Heart right ventricle (tissue), 16 donors: ENCODE data around the gene ZNF608. TPM values are rescaled to one million over a fixed set of nuclear protein-coding genes. Genes with fewer than 3 reads are reported as not detected.

Experiments
- ATAC-seq, 8 donors: fragments of 200-7000 bp; cut with Tn5 transposase; one replicate each; pipeline ENCODE4 v1.9.1; 2020; ENCODE audit warnings: mild to moderate bottlenecking in 8 of 8, moderate library complexity in 8 of 8, moderate number of reproducible peaks in 1 of 8
- DNase-seq, 2 donors: peaks; one replicate each; pipeline ENCODE4 v3.0.0-alpha.2; 2020
- H3K27ac ChIP-seq, 10 donors: fragments of 200-600 bp; sonication (generic) in 2 of 10; one replicate each; pipeline versions ENCODE4 v1.5.0 to v1.8.0; 2020 to 2022; ENCODE audit warnings: mild to moderate bottlenecking in 3 of 10
- H3K27me3 ChIP-seq, 7 donors: fragments of 200-600 bp; one replicate each; pipeline ENCODE4 v1.8.0; 2021 to 2022; ENCODE audit warnings: mild to moderate bottlenecking in 2 of 7
- H3K36me3 ChIP-seq, 9 donors: fragments of 200-600 bp; sonication (generic) in 1 of 9; one replicate each; pipeline versions ENCODE4 v1.5.0 to v1.8.0; 2020 to 2022; ENCODE audit warnings: mild to moderate bottlenecking in 2 of 9
- H3K4me1 ChIP-seq, 9 donors: fragments of 200-600 bp; sonication (generic) in 1 of 9; one replicate each; pipeline versions ENCODE4 v1.5.0 to v1.8.0; 2020 to 2022; ENCODE audit warnings: mild to moderate bottlenecking in 4 of 9
- H3K4me3 ChIP-seq, 10 donors: fragments of 200-600 bp; sonication (generic) in 2 of 10; one replicate each; pipeline versions ENCODE4 v1.5.0 to v1.8.0; 2020 to 2022; ENCODE audit warnings: mild to moderate bottlenecking in 7 of 10, moderate library complexity in 2 of 10
- H3K9me3 ChIP-seq, 11 donors: fragments of 200-600 bp in 10 of 11; sonication (generic) in 2 of 11; one replicate each; pipeline versions ENCODE4 v1.5.0 to v1.8.0; 2013 to 2022; ENCODE audit warnings: mild to moderate bottlenecking in 2 of 11, control low read depth in 1 of 11, moderate library complexity in 1 of 11
- WGBS, 2 donors: extraction: QIAGEN DNeasy Blood & Tissue Kit; methylation state at CpG; one replicate each; pipeline ENCODE4 v1.1.7; 2013; ENCODE audit warnings: inconsistent platforms in 1 of 2; 5-methylcytosine and 5-hydroxymethylcytosine counted together
- intact Hi-C, 10 donors: fragments of 100-400 bp; cut with DNase I; formaldehyde crosslinking; loops; one replicate each; pipeline versions ENCODE4 v1.11.1 to v1.14.2; 2022
- polyA plus RNA-seq, 2 donors: library from polyadenylated mRNA; stranded (reverse); fragments of 200-250 nt; gene quantifications; one replicate each; pipeline ENCODE4 v1.2.3, GENCODE V29; 2013
- total RNA-seq, 10 donors: library from RNA; stranded (reverse); fragmentation: NEBNext Ultra II Directional in 3 of 10; extraction: Animal tissue kit (Norgen Biotek cat#: 25700) in 3 of 10; gene quantifications; one replicate each; pipeline versions ENCODE4 v1.2.1 to v1.2.4, GENCODE V29; 2021 to 2023
- TF ChIP-seq, protein P1 (sequence below), 9 donors: fragments of 200-600 bp; sonication (generic) in 2 of 9; IDR thresholded peaks; one replicate each; pipeline versions ENCODE4 v1.5.0 to v1.8.0; 2021 to 2022; ENCODE audit warnings: antibody characterized with exemption in 9 of 9, mild to moderate bottlenecking in 5 of 9, moderate library complexity in 1 of 9
- donor health status: Arrhythmogenic right ventricular cardiomyopathy.
- donor health status: ischemic (EF 13 %, LVEDD 7.1; RV severe dilation, severe dysfunction).
- donor health status: healthy with polysubstance abuse.
- donor health status: DM: no; HTN: yes; CAD: no.
- donor health status: DM: no; HTN: no; CAD: no.
- donor health status: ischemic (EF 25% LVEDD 6.9; RV normal size, moderate dysfunction).
- donor health status: ischemic (EF 25% LVEDD 5.7; RV mildly dilated, moderate dysfunction).
- donor health status: healthy.
- donor health status: DM: yes; HTN: yes; CAD: no.
- donor health status: Ischemic cardiomyopathy.
- donor health status: ischemic (EF 35%, LVEDD 5.7; RV mildly dilated, moderate dysfunction).
- donor health status: nonischemic (EF 11% LVEDD 7.7; RV severe dilation, severe dysfunction).
- donor health status: DM: yes; HTN: yes; CAD: no.
- donor health status: PGD.
- donor health status: ischemic (EF 29% LVEDD 5.4; RV normal size, mild dysfunction).
- donor health status: nonischemic (EF 23%, LVEDD 6.1; RV moderate dilation, normal function).

ZNF608 gene
- total and polyA plus RNA-seq, 12 donors, result 3.3 to 22.9 (median 13.1) TPM

GRCh38 chr5:124782262-124782661 lies 35.8 kb upstream of the ZNF608 start:
- no peak for DNase-seq
- Histone ChIP-seq H3K27ac (no peak overlapping the region), H3K9me3 (peaks cover 0 to 8% (median 0%) of the 10 kb centered on the region in 11 donors), H3K4me3 (no peak overlapping the region), H3K4me1 (no peaks in the 10 kb centered on the region), H3K27me3 (no peaks in the 10 kb centered on the region), H3K36me3 (no peaks in the 10 kb centered on the region)
- 92 to 93% methylated on average over 1 of the region's 1 CpG for WGBS, 2 donors
- intact Hi-C loops, result no loop called here
- TF ChIP-seq, protein P1, sequence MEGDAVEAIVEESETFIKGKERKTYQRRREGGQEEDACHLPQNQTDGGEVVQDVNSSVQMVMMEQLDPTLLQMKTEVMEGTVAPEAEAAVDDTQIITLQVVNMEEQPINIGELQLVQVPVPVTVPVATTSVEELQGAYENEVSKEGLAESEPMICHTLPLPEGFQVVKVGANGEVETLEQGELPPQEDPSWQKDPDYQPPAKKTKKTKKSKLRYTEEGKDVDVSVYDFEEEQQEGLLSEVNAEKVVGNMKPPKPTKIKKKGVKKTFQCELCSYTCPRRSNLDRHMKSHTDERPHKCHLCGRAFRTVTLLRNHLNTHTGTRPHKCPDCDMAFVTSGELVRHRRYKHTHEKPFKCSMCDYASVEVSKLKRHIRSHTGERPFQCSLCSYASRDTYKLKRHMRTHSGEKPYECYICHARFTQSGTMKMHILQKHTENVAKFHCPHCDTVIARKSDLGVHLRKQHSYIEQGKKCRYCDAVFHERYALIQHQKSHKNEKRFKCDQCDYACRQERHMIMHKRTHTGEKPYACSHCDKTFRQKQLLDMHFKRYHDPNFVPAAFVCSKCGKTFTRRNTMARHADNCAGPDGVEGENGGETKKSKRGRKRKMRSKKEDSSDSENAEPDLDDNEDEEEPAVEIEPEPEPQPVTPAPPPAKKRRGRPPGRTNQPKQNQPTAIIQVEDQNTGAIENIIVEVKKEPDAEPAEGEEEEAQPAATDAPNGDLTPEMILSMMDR (IDR thresholded peaks at IDR 0.05), result no peak
- ATAC-seq, result no peak

GRCh38 chr5:124780011-124780410 lies 33.6 kb upstream of the ZNF608 start:
- Histone ChIP-seq H3K4me1 (no peaks in the 10 kb centered on the region), H3K27ac (no peak overlapping the region), H3K36me3 (no peaks in the 10 kb centered on the region), H3K27me3 (no peaks in the 10 kb centered on the region), H3K4me3 (no peak overlapping the region), H3K9me3 (peaks cover 0 to 8% (median 0%) of the 10 kb centered on the region in 11 donors)
- WGBS, 2 donors, result 85 to 87% methylated on average over 4 of the region's 4 CpGs
- TF ChIP-seq, protein P1 (IDR thresholded peaks at IDR 0.05), result no peak
- ATAC-seq (no peak), DNase-seq (no peak)
- intact Hi-C loops, result no loop called here

DNA sequence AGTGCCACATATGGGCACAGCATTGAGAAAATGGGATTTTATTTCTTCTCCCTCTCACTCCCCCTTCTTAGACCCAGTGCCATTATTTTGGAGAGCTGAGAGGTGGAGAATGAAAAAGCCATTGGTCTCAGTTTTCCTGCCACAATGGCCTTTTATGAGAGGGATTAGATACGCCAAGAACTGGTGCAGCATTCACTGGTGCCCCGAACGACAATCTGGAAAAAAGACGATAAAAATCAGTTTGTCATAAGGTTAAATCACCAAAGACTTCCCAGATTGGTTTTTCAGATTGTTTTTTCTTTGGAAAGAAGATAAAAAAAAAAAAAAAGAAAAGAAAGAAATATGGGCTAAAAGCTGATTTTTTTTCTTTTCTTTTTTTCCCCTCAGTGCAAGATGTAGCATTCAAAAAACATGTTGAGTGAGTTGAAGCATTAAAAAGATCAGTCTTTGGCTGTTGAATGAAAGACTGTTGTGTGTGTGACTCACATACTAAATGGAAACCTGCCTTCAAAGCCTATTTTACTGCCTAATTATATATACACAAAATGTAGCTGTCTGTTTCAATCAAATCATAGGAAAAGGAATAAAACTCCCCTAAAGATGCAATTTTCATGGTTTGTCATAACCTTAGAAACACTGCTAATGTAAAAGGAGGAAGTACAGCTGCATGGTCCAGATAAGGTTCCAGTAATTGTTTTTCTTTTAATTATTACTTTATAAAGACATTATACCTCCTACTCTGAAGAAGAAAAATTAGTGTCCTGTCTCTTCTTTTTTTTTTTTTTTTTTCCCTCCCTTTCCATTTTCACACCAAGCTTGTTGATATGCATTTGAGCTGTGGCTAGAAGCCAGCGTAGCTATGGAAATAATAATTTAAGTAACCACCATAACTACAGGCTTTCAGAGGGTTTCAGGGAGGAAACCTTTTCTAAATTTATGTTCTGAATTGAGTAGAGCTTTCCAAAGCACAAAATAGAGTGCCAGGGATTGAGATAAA lies 27.2 kb upstream of the ZNF608 start:
- TF ChIP-seq, protein P1 (IDR thresholded peaks at IDR 0.05), result no peak
- H3K36me3 ChIP-seq, result no peaks in the 10 kb centered on the region
- H3K4me3 ChIP-seq, result no peak overlapping the region
- DNase-seq (no peak), ATAC-seq (no peak)
- no peaks in the 10 kb centered on the region for H3K27me3 ChIP-seq
- H3K27ac ChIP-seq, result no peak overlapping the region
- H3K9me3 ChIP-seq, result no peaks in the 10 kb centered on the region
- H3K4me1 ChIP-seq, result peaks cover 0 to 13% (median 0%) of the 10 kb centered on the region in 9 donors
- intact Hi-C loops, result no loop called here
- WGBS, 2 donors, result 77 to 92% methylated on average over 5 of the region's 5 CpGs

DNA sequence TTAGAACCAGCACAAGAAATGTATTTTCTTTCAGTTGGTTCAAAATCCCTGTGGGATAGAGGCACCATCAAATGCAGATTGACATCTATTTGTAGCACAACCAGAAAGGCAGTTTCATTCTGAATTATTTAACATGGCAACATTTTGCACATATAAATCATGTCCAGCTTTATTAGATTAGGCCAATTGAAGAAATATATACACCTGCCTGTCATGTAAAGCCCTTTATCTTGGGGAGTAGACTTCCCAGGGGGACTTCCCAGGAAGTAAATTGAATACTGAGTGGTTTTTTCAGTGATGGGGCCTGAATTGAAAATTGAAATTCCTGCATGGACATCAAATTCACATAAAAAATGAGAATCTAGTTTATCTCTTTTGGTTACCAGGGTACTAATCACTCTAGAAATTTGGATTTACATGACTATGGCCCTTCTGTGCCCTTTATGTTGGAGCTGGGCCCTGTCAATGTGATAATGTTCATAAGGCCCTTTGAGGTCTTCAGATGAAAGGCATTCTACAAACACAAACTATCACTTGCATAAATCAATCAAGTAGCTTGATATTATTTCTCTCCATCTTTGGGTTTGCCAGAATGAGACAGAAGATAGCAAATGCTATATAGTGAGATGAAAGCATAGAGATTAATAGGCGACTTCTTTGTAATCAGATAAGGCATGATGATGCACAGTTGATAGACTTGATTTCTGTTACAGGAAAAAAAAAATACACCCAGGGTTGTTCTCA lies 26.2 kb upstream of the ZNF608 start:
- H3K36me3 ChIP-seq, result no peaks in the 10 kb centered on the region
- no peaks in the 10 kb centered on the region for H3K27me3 ChIP-seq
- intact Hi-C loops, result no loop called here
- no peak for DNase-seq
- peaks cover 0 to 13% (median 0%) of the 10 kb centered on the region in 9 donors for H3K4me1 ChIP-seq
- TF ChIP-seq, protein P1 (IDR thresholded peaks at IDR 0.05), result no peak
- ATAC-seq, result no peak
- H3K4me3 ChIP-seq, result no peak overlapping the region
- H3K9me3 ChIP-seq, result no peaks in the 10 kb centered on the region
- WGBS, 2 donors, result 89 to 98% methylated on average over 1 of the region's 1 CpG
- H3K27ac ChIP-seq, result no peak overlapping the region
